ENCODE measurements around the gene CSMD2. TPM values are rescaled to one million over a fixed set of nuclear protein-coding genes. Genes with fewer than 3 reads are reported as not detected.

Gene CSMD2
- total RNA-seq, 1 experiment from 2014 or later, result 2.8 TPM

DNA sequence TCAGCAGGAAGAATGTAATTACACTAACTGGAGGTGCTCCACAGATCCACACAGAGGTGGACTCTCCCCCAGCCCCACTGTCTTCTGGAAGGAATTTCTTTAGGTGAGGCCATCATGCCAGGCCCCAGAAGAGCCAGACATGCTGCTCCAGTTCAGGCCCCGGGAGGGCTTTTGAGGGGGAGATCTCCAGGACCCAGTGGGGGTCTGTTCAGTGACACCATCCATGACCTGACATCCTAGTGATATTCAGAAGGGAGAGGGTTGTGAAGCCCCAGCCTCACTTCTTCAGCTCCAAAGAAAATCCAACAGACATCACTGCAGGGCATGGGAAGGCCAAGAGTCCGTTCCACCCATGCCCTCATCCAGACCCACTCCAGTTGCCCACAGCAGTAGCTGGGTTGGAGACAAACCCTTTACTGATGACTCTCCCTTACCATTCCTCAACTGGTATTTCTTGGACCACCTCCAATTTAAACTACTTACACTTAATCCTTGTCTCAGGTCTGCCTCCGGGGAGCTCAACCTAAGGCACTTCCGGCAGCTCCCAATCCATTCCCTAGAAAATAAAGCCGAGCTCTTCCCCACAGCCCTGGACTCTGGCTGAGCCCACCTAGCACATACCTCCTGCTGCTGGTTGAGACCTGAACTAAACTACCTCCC is 39.2 kb downstream of the CSMD2 start:
- Histone ChIP-seq H3K9me3 (ENCODE audit: low read depth, low read length, poor library complexity, severe bottlenecking) (no peaks in the 10 kb centered on the region), H3K27me3 (replicated peaks; ENCODE audit: insufficient read depth, low read depth, low read length, poor library complexity) (no peaks in the 10 kb centered on the region), H3K27ac (ENCODE audit: low read depth, low read length, poor library complexity, severe bottlenecking) (no peak overlapping the region), H3K4me3 (ENCODE audit: low read depth, low read length, poor library complexity, severe bottlenecking) (no peak overlapping the region), H3K4me1 (ENCODE audit: insufficient read depth, low read length, poor library complexity, severe bottlenecking) (no peaks in the 10 kb centered on the region), H3K36me3 (ENCODE audit: insufficient read depth, low read length, poor library complexity, severe bottlenecking) (no peaks in the 10 kb centered on the region)
- intact Hi-C loops (cut with micrococcal nuclease; ENCODE audit: unreplicated experiment), result no loop called here
- TF ChIP-seq, protein P1, sequence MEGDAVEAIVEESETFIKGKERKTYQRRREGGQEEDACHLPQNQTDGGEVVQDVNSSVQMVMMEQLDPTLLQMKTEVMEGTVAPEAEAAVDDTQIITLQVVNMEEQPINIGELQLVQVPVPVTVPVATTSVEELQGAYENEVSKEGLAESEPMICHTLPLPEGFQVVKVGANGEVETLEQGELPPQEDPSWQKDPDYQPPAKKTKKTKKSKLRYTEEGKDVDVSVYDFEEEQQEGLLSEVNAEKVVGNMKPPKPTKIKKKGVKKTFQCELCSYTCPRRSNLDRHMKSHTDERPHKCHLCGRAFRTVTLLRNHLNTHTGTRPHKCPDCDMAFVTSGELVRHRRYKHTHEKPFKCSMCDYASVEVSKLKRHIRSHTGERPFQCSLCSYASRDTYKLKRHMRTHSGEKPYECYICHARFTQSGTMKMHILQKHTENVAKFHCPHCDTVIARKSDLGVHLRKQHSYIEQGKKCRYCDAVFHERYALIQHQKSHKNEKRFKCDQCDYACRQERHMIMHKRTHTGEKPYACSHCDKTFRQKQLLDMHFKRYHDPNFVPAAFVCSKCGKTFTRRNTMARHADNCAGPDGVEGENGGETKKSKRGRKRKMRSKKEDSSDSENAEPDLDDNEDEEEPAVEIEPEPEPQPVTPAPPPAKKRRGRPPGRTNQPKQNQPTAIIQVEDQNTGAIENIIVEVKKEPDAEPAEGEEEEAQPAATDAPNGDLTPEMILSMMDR (conservative IDR thresholded peaks at IDR 0.05; ENCODE audit: low read depth, low read length), result no peak
- TF ChIP-seq EZH2 (IDR thresholded peaks at IDR 0.05; ENCODE audit: borderline replicate concordance, low read depth, low read length, poor library complexity, severe bottlenecking), result no peak
- CTCF ChIA-PET, result no interaction called here
- no TSS peak for BruUV-seq (replicated peaks)
- POLR2A ChIA-PET (ENCODE audit: low non-redundant PET), result no interaction called here
- DNase-seq (ENCODE audit: low spot score), result no peak

DNA sequence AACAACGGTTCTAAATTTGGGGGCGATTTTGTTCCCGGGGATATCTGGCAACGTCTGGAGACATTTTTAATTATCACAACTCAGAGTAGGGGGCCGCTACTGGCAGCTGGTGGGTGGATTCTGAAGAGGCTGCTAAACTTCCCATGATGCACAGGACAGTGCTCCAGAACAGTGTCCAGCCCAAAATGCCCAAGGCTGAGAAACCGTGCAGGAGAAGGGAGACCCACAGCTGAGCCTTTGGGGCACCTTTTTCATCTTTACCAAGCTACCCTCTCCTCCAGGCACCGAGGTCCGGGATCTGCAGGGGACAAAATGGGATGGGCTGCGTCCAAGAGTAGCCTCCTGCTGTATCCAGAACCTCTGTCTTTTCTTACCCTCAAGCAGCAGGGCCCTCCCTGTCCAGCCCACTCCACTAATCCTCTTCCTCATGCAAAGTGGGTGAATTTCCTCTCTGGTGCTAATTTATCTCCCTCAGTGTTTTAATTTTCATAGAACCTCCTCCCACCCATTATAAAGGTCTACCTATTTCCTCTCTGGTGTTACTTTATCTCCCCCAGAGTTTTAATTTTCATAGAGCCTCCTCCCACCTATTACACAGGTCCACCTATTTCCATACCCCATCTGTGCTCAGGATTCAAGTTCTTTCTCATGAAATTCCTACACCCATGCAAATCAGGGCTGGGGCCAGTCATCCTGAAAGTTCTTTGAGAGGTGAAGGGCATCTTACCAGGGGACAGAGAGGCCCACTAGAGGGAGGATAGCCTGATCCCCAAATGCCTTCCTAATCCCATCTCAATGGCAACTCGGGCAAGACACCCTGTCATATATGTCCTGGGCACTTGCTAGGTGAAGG is 42.7 kb downstream of the CSMD2 start:
- no peak for TF ChIP-seq EZH2 (IDR thresholded peaks at IDR 0.05; ENCODE audit: borderline replicate concordance, low read depth, low read length, poor library complexity, severe bottlenecking)
- TF ChIP-seq, protein P1 (conservative IDR thresholded peaks at IDR 0.05; ENCODE audit: low read depth, low read length), result no peak
- Histone ChIP-seq H3K4me1 (ENCODE audit: insufficient read depth, low read length, poor library complexity, severe bottlenecking) (no peaks in the 10 kb centered on the region), H3K27me3 (replicated peaks; ENCODE audit: insufficient read depth, low read depth, low read length, poor library complexity) (no peaks in the 10 kb centered on the region), H3K27ac (ENCODE audit: low read depth, low read length, poor library complexity, severe bottlenecking) (no peak overlapping the region), H3K9me3 (ENCODE audit: low read depth, low read length, poor library complexity, severe bottlenecking) (peaks cover 5% of the 10 kb centered on the region), H3K36me3 (ENCODE audit: insufficient read depth, low read length, poor library complexity, severe bottlenecking) (no peaks in the 10 kb centered on the region), H3K4me3 (ENCODE audit: low read depth, low read length, poor library complexity, severe bottlenecking) (no peak overlapping the region)
- DNase-seq (ENCODE audit: low spot score), result no peak
- intact Hi-C loops (cut with micrococcal nuclease; ENCODE audit: unreplicated experiment), result no loop called here
- ChIA-PET POLR2A (ENCODE audit: low non-redundant PET) (no interaction called here), CTCF (no interaction called here)
- BruUV-seq (replicated peaks), result no TSS peak

DNA sequence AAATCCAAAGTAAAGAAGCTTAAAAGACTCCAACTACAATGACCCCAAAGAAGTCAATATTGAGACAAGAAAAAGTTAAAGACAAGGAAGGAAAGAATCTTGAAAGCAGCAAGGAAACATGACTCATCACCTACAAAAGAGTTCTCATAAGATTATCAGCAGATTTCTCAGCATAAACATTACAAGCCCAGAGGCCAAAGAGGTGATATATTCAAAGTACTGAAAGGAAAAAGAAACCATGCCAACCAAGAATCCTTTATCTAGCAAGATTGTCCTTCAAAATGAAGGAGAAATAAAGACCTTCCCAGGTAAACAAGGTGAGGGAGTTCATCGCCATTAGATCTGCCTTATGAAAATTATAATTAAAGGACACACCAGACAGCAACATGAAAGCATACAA is 49.8 kb downstream of the CSMD2 start:
- Histone ChIP-seq H3K27ac (ENCODE audit: low read depth, low read length, poor library complexity, severe bottlenecking) (no peak overlapping the region), H3K4me1 (ENCODE audit: insufficient read depth, low read length, poor library complexity, severe bottlenecking) (no peaks in the 10 kb centered on the region), H3K4me3 (ENCODE audit: low read depth, low read length, poor library complexity, severe bottlenecking) (no peak overlapping the region), H3K36me3 (ENCODE audit: insufficient read depth, low read length, poor library complexity, severe bottlenecking) (no peaks in the 10 kb centered on the region), H3K9me3 (ENCODE audit: low read depth, low read length, poor library complexity, severe bottlenecking) (peaks cover 15% of the 10 kb centered on the region), H3K27me3 (replicated peaks; ENCODE audit: insufficient read depth, low read depth, low read length, poor library complexity) (no peaks in the 10 kb centered on the region)
- TF ChIP-seq, protein P1 (conservative IDR thresholded peaks at IDR 0.05; ENCODE audit: low read depth, low read length), result no peak
- TF ChIP-seq EZH2 (IDR thresholded peaks at IDR 0.05; ENCODE audit: borderline replicate concordance, low read depth, low read length, poor library complexity, severe bottlenecking), result no peak
- CTCF ChIA-PET, result no interaction called here
- no peak for DNase-seq (ENCODE audit: low spot score)
- intact Hi-C loops (cut with micrococcal nuclease; ENCODE audit: unreplicated experiment), result loop anchor here (2.0 kb wide), 1 partner anchor 48 kb away; no protein-coding TSS in a partner anchor
- no TSS peak for BruUV-seq (replicated peaks)
- POLR2A ChIA-PET (ENCODE audit: low non-redundant PET), result no interaction called here
